GM21528 (cell line): Measurements from ENCODE around the gene MEOX1.
"Not testable (repeated sequence)": the region's sequence is repeated elsewhere in the genome, so short reads cannot be mapped to it uniquely, and the experiment has no call there.

ENCODE experiments used
- ATAC-seq: cut with Tn5 transposase; IDR thresholded peaks from one replicate; pipeline ENCODE4 v1.9.1; 2021; ENCODE audit warnings: mild to moderate bottlenecking, moderate library complexity; ENCODE audit not compliant: unreplicated experiment, low FRiP score

Gene MEOX1

DNA sequence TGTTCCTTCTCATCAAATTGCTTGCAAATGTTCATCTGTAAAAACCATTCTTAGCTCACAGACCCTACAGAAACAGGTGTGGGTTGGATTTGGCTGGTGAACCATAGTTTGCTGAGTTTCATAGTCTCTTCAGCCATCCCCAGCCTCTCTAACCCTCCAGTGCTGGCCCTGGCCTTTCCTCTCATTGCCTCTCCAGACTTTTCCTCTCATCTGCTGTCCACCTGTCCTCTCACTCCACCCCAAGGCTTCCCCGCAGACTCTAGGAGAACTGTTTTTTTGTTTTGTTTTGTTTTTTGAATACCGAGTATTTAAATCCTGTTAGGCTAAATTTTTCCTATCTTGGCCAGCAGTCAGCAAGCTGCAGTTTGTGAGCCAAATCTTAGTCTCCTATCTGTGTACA is 41.1 kb downstream of the MEOX1 start:
- no peak for ATAC-seq

DNA sequence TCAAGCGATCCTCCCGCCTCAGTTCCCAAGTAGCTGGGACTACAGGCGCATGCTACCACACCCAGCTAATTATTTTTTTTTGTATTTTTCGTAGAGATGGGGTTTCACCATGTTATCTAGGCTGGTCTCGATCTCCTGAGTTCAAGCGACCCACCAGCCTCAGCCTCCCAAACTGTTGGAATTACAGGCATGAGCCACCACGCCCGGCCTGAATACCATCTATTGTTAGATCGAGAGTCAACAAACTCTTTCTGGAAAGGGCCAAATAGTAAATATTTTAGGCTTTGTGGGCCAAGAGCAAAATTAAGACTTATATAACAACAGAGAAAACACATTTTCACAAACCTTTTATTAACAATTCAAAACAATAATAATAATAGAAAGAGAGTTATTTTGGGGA is 41.6 kb downstream of the MEOX1 start:
- ATAC-seq = no peak

DNA sequence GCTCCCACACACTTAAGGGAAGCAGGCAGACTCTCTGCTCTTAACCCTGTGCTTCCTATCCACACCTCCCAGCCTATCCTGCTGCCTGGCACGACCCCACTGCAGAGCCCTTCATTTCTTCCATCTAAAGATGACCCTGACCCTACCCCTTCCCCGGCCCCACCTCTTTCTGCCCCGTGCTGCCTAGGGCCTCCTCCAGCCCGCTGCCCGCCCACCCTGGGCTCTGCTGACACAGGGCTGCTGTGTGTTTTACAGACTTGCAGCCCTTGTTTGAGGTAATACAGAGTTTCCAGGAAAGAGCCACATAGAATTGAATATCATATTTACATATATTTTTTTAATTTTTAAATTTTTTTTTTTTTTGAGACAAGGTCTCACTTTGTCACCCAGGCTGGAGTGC is 42.0 kb downstream of the MEOX1 start:
- no peak for ATAC-seq

DNA sequence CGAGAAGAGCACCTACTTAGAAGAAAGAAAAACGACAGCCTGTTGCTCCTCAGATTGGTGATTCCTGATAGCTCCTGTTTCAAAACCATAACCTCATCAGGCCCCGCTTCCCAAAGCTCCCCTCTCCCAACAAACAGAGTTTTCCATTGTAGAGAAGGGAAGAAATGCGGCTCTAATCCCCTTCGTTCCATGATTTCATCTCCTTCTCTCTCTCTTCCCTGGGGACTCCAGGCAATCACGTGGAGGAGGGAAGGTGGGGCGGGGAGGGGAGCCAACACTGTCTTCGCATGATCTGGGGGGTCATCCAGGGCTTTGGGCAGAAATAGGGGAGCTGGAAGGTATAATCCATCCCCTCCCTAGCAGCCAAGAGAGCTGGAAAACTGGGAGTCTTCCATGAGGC is 43.4 kb downstream of the MEOX1 start:
- no peak for ATAC-seq

DNA sequence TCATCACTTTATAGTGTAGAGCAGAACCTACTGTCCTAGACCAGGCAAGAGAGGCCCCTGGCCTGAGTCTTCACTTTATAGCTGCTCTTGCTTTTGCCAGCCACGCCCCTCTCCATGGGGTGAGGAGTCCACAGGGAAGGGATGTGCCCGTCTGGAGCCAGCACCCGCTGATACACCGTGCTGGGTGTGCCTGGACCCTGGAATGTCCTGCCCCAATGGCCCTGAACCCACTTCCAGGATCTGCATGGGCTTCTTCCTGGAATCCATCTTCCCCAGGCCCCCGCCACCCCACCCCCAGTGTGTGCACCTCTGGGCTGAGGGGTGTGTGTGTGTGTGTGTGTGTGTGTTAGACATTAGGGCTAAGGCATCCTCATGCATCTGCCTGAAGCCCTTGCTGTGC is 44.9 kb downstream of the MEOX1 start:
- no peak for ATAC-seq

DNA sequence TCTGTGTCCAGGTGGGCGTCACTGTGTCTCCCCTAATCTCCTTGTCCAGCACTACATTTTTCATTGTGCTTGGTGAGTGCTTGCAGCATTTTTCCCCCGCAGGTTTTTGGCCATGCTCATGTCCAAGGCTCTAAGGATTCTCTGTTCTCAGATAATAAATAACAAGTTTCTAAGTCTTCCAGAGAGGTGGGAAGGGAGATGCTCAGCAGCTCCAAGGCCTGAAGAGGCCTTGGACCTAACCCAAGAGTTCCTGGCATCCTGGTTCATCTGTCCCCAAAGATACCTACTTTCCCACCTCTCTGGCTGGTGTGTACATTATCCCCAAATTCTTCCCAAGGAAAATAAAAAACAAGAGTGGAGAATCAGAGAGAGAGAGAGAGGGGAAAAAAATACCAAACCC is 45.3 kb downstream of the MEOX1 start:
- ATAC-seq = no peak

DNA sequence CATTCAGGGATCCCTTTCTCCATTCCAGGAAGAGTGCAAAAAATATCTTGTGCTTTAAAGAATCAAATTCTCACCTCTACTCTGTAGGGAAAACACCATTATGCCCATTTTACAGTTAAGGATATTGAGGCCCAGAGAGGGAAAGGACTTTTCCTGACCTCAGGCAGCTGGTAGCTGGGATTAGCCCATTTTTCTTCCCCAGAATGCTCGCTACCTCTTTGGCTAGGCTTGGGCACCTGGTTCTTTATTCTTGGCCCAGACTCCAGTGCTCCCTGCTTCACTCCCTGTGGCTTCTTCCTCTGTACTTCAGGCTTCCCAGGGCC is 45.7 kb downstream of the MEOX1 start:
- no peak for ATAC-seq

DNA sequence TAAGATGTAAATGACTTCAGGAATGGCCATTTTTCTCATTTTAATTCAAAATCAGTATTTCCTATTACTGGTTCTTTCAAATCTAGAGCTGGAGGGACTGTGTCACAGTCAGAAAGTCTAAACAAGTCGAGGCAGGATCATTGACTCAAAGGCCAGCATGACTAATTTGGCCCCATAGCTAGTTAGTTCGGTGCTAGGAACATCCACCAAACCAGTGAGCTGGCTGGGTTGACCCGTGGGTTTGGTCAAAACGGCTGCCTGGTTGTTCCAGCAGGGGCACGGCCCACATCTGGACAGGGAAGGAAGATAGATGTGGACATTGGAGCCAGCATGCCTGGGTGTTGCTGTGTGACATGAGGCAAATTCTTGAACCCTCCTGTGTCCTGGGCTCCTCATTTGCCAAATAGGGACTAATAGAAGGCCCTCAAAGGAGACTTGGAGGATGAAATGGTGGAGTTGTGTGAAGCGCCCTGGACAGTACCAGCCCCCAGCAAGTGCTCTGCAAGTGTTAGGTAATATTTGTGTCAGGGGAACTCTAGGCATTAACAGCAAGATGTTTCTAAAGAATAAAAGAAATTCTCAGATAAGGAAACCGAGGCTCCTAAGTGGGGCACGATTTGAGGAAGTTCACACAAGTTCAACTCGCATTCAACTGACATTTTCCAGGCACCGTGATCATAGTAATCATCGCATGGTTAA is 46.2 kb downstream of the MEOX1 start:
- no peak for ATAC-seq

DNA sequence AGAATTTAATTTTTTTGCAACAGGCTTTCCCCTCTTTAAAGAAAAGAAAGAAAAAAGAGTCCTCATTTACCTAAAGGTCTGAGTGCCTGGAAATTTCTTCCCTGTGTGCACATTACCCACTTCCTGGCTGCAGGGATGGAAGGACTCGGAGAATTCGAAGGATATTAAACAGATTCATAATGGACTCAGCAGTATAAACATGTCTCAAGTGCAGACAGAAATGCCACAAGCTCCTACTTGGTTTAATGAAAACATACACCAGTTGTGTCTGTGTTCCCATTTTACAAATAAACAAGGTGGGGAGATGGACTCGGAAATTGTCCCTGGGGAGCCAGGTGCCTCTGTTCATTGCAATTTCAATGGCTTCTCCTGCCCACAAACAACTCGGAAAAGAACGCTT is 47.2 kb downstream of the MEOX1 start:
- no peak for ATAC-seq

DNA sequence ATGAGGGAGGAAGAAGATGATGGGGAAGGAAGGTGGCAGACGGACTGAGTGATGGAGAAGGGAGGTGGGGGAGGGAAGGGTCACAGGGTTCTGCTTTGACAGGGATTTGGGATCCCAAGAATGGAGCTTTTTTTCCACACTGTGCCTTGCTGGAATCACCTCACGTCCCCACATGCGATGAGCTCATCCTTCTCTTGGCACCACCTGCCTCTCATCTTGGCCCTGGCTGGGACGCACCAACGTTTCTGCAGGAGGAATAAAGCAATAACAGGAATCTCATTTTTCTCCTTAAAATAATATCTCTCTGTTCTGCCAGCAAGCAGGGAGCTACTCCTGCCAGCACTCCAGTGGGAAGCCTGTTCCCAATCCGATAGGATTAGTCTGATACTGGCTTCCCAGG is 47.8 kb downstream of the MEOX1 start:
- no peak for ATAC-seq

DNA sequence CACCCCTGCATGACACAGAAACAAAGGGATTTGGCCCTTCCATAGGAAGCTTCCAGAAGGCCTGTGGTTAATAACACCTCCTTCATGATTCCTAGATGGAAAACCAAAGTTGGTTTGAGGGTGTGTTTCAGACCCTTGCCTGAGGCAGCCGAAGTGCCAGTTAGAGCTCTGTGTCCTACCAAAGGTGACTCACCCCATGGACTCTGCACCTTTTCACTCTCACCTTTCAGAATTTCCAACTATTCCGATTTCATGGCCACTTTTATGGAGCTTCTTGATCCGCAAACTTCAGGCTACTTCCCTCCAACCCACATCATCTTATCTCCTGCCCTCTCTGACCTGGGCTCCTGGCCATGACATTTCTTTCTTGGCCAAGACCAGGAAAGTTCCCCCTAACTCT is 49.2 kb downstream of the MEOX1 start:
- no peak for ATAC-seq

DNA sequence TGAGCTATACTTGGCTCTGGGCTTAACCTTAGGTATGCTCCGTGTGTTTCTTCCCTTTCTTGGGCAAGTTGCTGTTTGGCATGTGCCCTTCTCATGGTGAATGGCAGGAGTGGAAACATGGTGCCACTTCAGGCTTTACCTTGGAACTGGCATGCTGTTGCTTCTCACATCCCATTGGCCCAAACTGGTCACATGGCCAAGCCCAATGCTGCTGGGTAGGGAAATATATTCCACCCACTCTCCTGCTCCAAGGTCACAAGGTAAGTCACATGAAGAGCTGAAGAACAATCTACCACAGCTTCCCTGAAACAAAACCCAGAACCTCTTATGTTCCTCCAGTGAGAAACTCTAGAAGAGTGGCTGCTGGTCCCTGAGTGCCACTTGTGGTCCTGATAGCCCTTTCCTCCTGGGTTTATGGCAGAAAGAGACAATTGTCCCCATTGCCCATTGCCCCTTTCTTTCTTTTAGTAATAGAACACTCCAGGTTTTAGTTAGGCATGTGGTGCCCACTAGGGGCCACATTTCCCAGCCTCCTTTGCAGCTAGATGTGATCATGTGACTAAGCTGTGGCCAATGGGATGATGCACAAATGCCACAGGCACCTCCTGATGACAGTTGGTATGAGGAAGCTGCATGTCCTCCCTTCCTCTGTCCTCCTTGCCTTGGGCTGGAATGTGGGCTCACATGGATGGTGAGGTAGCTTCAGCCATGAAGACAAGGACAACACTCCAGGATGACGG is 50.3 kb downstream of the MEOX1 start:
- ATAC-seq = no peak

DNA sequence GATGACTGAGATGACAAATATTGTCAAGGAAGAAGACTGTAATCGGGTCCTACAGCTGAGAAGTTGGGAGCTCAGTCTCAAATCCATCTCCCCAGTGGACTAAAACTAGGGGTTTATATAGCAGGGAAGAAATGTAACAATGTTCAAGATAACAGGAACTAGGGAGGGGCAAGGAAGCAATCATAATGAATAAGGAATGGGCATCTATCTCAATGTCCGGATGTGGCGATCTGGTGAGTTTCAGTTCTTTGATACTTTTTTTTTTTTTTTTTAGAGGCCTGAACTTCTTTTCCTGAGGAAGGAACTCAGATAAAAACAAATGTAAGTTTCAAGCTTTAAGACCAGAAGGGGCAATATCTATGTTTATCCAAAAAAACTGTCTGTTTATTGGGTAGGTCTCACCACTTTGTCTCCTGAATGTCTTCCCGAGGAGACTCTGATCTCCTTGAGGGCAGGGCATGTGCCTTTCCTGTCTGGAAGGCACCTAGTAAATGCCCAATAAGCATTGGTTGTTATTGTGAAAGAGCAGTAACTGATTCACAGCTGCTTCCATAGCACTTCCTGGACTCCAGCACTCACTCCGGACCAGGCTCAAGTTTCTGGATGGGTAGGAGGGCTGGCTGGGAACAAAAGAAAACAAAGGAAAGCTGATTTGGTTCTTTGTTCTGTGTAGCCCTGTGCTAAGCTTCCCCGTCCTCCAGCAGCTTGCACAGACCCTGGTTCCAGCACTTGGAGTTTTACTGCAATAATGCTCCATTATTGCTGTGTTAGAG is 51.9 kb downstream of the MEOX1 start:
- no peak for ATAC-seq

DNA sequence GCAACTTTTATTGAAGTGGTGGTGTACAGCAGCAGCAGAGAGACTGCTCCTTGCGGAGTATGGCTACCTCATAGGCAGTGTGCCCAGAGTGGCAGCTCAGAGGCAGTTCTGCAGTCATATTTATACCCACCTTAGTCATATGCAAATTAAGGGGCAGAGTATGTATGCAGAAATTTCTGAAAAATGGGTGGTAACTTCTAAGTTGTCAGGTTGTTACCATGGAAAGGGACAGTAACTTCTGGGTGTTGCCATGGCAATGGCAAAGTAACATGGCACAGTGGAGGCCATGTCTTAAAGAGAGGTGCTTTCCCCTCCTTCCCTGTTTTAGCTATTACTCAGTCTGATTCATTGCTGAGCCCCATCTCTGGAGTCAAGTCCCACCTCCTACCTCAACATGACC is 53.4 kb downstream of the MEOX1 start:
- ATAC-seq = no peak

DNA sequence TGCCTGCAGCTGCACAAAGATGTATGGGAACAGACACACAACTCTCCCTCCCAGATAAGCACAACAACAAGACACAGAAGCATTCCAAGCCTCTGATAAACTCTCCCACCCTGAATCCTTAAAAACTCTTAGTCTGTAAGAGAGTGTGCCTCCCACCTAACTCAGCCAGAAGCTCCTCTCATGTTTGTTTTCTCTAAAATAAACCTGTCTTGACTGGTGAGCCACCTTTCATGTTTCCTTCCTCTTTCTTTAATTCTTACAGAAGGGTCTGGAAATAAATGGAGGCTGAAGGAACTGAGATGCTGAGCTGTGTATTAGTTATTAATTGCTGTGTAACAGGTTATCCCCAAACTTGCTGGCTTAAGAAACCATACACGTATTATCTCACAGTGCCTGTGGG is 57.2 kb downstream of the MEOX1 start:
- ATAC-seq = no peak

DNA sequence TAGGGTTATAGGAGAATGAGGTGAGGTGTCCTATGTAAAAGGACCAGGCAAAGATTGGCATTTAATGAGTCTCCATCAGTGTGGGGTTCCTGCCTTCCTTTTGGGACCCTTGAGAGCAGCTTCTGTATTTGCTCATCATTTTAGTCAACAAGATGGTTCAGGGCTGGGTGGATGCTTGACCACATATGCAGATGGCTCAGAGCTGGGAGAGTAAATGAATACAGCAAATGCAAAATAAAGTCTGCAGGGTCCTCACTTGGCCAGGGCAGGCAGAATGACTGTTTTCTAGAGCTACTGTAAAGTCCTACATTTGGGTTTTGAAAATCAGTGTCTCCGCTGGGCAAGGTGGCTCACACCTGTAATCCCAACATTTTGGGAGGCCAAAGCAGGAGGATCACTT is 58.4 kb downstream of the MEOX1 start:
- ATAC-seq = no peak

DNA sequence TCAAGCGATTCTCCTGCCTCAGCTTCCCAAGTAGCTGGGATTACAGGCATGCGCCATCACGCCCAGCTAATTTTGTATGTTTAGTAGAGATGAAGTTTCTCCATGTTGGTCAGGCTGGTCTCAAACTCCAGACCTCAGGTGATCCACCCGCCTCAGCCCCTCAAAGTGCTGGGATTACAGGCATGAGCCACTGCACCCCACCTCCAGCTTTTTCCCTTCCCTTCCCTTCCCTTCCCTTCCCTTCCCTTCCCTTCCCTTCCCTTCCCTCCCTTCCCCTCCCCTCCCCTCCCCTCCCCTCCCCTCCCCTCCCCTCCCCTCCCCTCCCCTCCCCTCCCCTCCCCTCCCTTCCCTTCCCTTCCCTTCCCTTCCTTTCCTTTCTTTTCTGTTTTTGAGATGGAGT is 59.2 kb downstream of the MEOX1 start:
- ATAC-seq = not testable (repeated sequence)

DNA sequence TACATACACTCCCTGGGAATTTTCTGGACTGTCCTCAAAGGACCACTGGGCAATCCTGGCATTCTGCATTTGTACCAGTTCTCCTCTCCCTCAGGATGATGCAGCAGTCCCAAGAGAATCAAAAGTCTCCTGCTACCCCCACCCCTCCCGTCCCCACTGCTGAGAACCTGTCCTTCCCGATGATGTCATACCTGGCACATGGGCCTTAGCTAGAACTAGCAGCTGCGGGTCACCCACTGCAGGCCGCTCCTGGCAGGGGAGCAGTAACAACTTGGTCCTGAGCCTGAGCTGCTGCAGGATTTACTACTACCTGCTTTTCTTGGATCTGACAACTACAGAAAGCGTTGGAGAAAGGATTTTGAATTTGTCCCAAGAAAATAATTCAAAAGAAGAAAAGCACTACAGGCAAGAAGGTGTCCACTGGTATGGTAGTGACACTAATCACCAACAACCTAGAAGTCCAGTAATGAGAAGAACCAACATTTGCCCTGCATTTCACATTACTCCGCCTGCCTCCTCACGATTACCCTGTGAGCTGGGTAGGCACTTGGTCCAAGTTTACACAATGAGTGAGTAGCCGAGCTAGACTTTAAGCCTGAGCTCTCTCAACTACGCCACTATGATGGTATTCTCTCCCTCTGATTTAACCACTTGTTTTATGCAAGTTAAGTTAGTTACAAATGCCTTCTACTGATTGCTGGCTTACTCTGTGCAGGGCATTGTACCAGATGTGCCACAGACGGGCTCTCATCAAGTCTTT is 60.3 kb downstream of the MEOX1 start:
- ATAC-seq = no peak

DNA sequence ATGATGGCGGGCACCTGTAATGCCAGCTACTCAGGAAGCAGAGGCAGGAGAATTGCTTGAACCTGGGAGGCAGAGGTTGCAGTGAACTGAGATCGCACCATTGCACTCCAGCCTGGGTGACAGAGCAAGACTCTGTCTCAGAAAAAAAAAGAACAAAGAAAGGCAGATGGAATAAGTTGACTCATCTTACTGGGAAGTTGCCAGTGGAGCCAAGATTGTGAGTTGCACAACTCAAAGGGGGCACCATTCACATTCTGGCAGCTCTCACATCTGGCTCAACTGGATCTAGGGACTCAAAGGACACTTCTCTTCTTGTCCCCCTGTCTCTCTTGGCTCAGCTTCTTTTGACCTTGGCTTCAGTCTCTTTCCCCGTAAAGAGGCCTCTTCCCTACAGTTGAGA is 61.9 kb downstream of the MEOX1 start:
- no peak for ATAC-seq

DNA sequence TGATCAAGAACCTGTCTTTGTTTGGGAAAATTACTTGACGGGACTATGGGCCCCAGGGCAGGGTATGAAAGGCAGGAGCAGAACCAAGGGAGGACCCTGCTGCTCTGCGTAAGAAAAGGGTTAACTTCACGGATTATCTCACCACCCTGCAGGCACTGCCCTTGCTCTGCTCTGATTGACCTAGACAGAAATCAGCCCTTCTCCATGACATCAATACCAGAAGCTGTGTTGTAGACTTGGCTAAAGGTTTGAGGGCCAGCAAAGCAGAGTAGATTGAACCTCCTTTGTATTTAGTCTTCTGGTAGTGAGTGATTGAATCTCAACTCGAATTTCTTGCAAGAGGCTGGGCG is 62.7 kb downstream of the MEOX1 start:
- no peak for ATAC-seq

DNA sequence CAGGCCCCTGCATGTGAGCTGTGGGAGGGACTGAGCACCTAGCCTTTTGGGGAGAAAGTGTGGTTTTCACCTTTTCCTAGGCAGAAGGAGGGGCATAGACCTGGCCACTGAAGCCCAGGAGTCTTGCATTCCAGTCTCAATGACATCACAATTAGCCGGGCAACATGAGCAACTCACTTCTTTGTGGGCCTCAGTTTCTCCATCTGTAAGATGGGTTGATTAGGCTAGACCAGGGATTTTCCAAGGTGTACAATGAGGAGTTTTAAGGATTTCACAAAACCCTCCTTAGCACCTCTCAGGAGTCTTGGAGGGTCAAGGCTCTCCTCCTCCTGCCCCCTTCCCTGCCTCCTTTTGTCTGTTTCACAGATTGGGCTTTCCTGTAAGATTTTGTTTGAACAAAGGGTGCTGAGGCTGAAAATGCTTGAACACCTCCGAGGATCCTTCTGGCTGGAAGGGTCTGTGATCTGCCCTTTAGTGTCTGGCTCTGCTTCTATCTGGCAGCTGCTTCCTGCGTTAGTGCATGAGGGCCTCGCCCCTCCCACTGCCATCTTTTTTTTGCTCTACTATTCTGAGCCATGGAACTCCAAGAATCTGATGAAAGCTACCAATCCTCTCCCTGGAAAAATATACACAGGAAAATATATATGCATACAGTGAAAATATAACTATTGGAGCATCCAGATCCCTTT is 63.2 kb downstream of the MEOX1 start:
- ATAC-seq = no peak
